ENCODE results near the gene C1QTNF9.
"Not testable (repeated sequence)": the region's sequence is repeated elsewhere in the genome, so short reads cannot be mapped to it uniquely, and the experiment has no call there.

The C1QTNF9 gene

DNA sequence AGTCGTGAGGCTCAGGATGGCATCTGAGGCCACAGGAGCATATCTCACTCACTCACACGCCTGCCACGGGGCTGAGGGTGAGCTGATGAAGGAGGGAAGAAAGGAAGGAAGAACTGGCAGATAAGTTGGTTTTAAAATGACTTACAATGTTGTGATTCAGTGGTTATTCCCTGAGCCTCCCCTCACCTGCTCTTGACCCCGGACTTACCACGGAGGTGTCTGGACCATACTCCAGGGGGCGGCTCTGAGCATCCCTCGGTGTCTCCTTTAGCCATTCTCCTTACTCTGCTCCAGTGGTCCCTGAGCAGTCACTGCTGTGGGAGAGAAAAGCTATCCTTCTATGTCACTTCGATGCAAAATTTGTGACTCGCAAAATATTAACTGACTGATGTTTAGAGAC, 61.9 kb downstream of the C1QTNF9 start:
- DNase-seq, result not testable (repeated sequence)

Measured in CD4-positive, alpha-beta T cell treated with Interleukin-17A for 1 hour (primary cell).